Neural progenitor cell (in vitro differentiated cells): ENCODE data around the gene RNASE7. TPM values are rescaled to one million over a fixed set of nuclear protein-coding genes. Genes with fewer than 3 reads are reported as not detected.

Experiments
- DNase-seq: peaks from one replicate; pipeline ENCODE4 v3.0.0-alpha.2; 2016; ENCODE audit warnings: low spot score
- H2AFZ ChIP-seq: fragments of 200-600 bp; sonication (generic); replicated peaks from 2 replicates; pipeline ENCODE4 v1.6.1; 2016; ENCODE audit warnings: antibody characterized with exemption
- H3F3A ChIP-seq: fragments of 200-600 bp; sonication (generic); 2 replicates; pipeline ENCODE4 v1.6.1; 2016; ENCODE audit warnings: antibody characterized with exemption, low read depth
- H3K27ac ChIP-seq: fragments of 200-600 bp; sonication (generic); 2 replicates; pipeline ENCODE4 v1.5.1; 2016; ENCODE audit warnings: mild to moderate bottlenecking
- H3K27me3 ChIP-seq: fragments of 200-600 bp; sonication (generic); 2 replicates; pipeline ENCODE4 v1.6.1; 2016; ENCODE audit warnings: mild to moderate bottlenecking, moderate library complexity
- H3K36me3 ChIP-seq: fragments of 200-600 bp; sonication (generic); 2 replicates; pipeline ENCODE4 v1.5.1; 2016
- H3K4me1 ChIP-seq: fragments of 200-600 bp; sonication (generic); 2 replicates; pipeline ENCODE4 v1.6.1; 2016; ENCODE audit warnings: mixed run types
- H3K4me2 ChIP-seq: fragments of 200-600 bp; sonication (generic); 2 replicates; pipeline ENCODE4 v1.6.1; 2016
- H3K4me3 ChIP-seq: fragments of 200-600 bp; sonication (generic); 2 replicates; pipeline ENCODE4 v1.5.1; 2016
- H3K79me2 ChIP-seq: fragments of 200-600 bp; sonication (generic); 2 replicates; pipeline ENCODE4 v1.6.1; 2016; ENCODE audit warnings: low read depth
- H3K9ac ChIP-seq: fragments of 200-600 bp; sonication (generic); 2 replicates; pipeline ENCODE4 v1.6.1; 2016
- H3K9me3 ChIP-seq: fragments of 200-600 bp; sonication (generic); 2 replicates; pipeline ENCODE4 v1.5.1; 2016; ENCODE audit warnings: low read depth
- H4K20me1 ChIP-seq: fragments of 200-600 bp; sonication (generic); 2 replicates; pipeline ENCODE4 v1.6.1; 2016; ENCODE audit warnings: low read depth
- H3K27ac Mint-ChIP-seq: 3 replicates; pipeline ENCODE4 v1.8.0; 2021; ENCODE audit warnings: mixed read lengths
- H3K27me3 Mint-ChIP-seq: 2 replicates; pipeline ENCODE4 v1.8.0; 2022; ENCODE audit warnings: low read depth, mild to moderate bottlenecking, inconsistent platforms, moderate library complexity, mixed read lengths; ENCODE audit not compliant: insufficient read depth
- H3K36me3 Mint-ChIP-seq: 3 replicates; pipeline ENCODE4 v1.8.0; 2021; ENCODE audit warnings: mixed read lengths
- H3K4me1 Mint-ChIP-seq: 3 replicates; pipeline ENCODE4 v1.8.0; 2021; ENCODE audit warnings: mixed read lengths
- H3K4me3 Mint-ChIP-seq: 3 replicates; pipeline ENCODE4 v1.8.0; 2021; ENCODE audit warnings: mild to moderate bottlenecking, moderate library complexity, mixed read lengths
- H3K9me3 Mint-ChIP-seq: 3 replicates; pipeline ENCODE4 v1.8.0; 2020; ENCODE audit warnings: mixed read lengths
- EZH2 ChIP-seq: fragments of 200-600 bp; sonication (generic); IDR thresholded peaks from 2 replicates; pipeline ENCODE4 v1.6.1; 2017; ENCODE audit warnings: antibody characterized with exemption, mild to moderate bottlenecking, moderate library complexity
- EZH2phosphoT487 ChIP-seq: fragments of 200-600 bp; sonication (generic); IDR thresholded peaks from 2 replicates; pipeline ENCODE4 v1.6.1; 2017; ENCODE audit warnings: antibody characterized with exemption
- total RNA-seq: library from RNA; depleted of rRNA; stranded (reverse); fragments of >200 nt; gene quantifications from 2 replicates; pipeline ENCODE4 v1.2.3, GENCODE V29; 2015; ENCODE audit warnings: low replicate concordance
- TF ChIP-seq, protein P1 (sequence below): fragments of 200-600 bp; sonication (generic); IDR thresholded peaks from 2 replicates; pipeline ENCODE4 v1.5.1; 2017; ENCODE audit warnings: antibody characterized with exemption, mild to moderate bottlenecking

The RNASE7 gene, protein sequence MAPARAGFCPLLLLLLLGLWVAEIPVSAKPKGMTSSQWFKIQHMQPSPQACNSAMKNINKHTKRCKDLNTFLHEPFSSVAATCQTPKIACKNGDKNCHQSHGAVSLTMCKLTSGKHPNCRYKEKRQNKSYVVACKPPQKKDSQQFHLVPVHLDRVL
- not detected in 2 replicates for total RNA-seq

DNA sequence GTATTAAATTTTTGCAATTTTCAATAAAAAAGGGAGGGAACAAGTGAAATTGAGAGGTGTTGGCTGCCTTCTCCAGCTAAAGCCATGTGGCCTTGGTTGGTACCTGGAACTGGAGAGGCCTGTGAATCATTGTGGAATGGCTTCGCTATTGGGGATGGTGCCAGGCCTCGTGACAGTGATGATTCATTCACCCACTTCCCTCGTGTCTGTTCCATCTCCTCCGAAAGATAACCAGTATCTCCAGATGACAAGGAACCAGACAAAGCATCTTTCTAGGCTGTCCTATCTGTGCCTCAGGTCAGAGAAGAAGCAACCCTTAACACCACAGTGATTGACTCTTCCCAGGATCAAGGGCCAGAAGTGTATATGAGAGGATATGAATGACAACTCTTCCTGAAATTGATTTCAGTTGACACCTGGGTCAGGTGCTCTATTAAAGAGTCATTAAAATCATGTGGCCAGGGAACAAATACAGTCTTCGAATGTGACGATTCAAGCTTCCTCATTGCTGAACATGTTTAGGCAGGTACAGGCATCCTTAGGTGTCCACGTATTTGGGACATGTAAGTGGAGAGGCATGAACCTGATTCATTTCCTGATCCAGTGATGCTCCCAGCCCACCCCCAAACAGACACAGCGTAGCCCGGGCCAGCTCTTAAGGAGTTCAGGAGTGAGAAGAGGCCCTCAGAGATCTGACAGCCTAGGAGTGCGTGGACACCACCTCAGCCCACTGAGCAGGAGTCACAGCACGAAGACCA is at the start of gene RNASE7:
TSS of gene RNASE7 (plus strand) at position 687 of the 758 bp plus-strand sequence. CDS start 631 bp downstream, outside the sequence.
- Mint-ChIP-seq H3K27ac (no peak within 1 kb of the TSS), H3K9me3 (no peaks in the 10 kb centered on the region), H3K36me3 (no peaks in the 10 kb centered on the region), H3K27me3 (peaks cover 10% of the 10 kb centered on the region), H3K4me3 (no peak within 1 kb of the TSS), H3K4me1 (peaks cover 14% of the 10 kb centered on the region)
- Histone ChIP-seq H3K79me2 (no peaks in the 10 kb centered on the region), H3F3A (no peaks in the 10 kb centered on the region), H4K20me1 (no peaks in the 10 kb centered on the region), H3K9ac (no peak within 1 kb of the TSS), H3K27ac (no peak within 1 kb of the TSS), H3K9me3 (no peaks in the 10 kb centered on the region), H3K4me3 (no peak within 1 kb of the TSS), H3K4me1 (peaks cover 11% of the 10 kb centered on the region), H3K27me3 (peaks cover 10% of the 10 kb centered on the region), H3K4me2 (no peak within 1 kb of the TSS), H3K36me3 (no peaks in the 10 kb centered on the region), H2AFZ (no peak within 1 kb of the TSS)
- TF ChIP-seq, protein P1, sequence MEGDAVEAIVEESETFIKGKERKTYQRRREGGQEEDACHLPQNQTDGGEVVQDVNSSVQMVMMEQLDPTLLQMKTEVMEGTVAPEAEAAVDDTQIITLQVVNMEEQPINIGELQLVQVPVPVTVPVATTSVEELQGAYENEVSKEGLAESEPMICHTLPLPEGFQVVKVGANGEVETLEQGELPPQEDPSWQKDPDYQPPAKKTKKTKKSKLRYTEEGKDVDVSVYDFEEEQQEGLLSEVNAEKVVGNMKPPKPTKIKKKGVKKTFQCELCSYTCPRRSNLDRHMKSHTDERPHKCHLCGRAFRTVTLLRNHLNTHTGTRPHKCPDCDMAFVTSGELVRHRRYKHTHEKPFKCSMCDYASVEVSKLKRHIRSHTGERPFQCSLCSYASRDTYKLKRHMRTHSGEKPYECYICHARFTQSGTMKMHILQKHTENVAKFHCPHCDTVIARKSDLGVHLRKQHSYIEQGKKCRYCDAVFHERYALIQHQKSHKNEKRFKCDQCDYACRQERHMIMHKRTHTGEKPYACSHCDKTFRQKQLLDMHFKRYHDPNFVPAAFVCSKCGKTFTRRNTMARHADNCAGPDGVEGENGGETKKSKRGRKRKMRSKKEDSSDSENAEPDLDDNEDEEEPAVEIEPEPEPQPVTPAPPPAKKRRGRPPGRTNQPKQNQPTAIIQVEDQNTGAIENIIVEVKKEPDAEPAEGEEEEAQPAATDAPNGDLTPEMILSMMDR: no peak
- TF ChIP-seq EZH2: no peak
- TF ChIP-seq EZH2phosphoT487: no peak
- no peak for DNase-seq

DNA sequence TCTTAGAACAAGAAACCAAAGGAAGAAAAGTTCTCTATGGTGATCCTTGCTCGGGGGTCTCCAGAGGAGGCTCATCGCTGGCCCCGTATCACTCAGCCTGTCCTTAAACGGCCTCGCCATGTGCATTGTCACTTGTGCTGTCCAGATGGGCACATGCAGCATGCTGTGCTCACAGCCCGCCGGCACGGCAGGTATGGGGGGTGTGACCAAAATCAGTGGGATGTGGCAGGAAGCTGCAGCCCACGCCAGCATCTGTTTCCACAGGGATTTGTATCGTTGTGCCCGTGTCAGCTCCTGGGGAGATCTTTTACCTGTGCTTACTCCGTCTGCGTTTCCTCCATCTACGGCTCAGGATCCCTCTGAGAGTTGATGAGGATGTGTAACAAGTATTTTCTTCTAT is 45.6 kb upstream of the RNASE7 start:
- Mint-ChIP-seq H3K27me3 (no peaks in the 10 kb centered on the region), H3K4me1 (peaks cover 20% of the 10 kb centered on the region), H3K4me3 (no peak overlapping the region), H3K36me3 (peaks cover 28% of the 10 kb centered on the region), H3K27ac (no peak overlapping the region), H3K9me3 (no peaks in the 10 kb centered on the region)
- no peaks in the 10 kb centered on the region for H3K9me3 ChIP-seq
- peaks cover 13% of the 10 kb centered on the region for H3K79me2 ChIP-seq
- no peak overlapping the region for H3K4me3 ChIP-seq
- H3K27ac ChIP-seq: no peak overlapping the region
- no peak overlapping the region for H2AFZ ChIP-seq
- no peaks in the 10 kb centered on the region for H3K27me3 ChIP-seq
- no peak overlapping the region for H3K4me2 ChIP-seq
- TF ChIP-seq, protein P1: no peak
- no peak for TF ChIP-seq EZH2
- TF ChIP-seq EZH2phosphoT487: no peak
- no peaks in the 10 kb centered on the region for H4K20me1 ChIP-seq
- no peak overlapping the region for H3K9ac ChIP-seq
- DNase-seq: no peak
- peaks cover 3% of the 10 kb centered on the region for H3K36me3 ChIP-seq
- H3K4me1 ChIP-seq: peaks cover 3% of the 10 kb centered on the region
- peaks cover 11% of the 10 kb centered on the region for H3F3A ChIP-seq

DNA sequence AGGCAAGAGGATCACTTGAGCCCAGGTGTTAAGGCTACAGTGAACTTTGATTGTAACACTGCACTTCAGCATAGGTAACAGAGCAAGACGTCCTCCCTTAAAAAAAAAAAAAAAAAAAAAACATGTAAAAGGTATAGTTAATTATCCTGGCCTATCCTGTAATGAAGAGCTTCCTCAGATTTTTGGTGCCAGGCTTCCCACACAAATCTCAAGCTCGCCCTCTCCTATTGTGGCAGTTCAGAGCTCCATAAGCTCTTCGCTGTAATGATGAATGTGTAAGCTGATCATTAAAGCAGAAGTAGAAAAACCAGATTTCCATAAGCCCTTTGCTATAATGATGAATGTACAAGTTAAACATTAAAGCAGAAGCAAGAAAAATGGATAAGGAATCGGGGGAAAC is 45.0 kb upstream of the RNASE7 start:
- Histone ChIP-seq H3K36me3 (peaks cover 3% of the 10 kb centered on the region), H3K4me3 (no peak overlapping the region)
- no peaks in the 10 kb centered on the region for H3K27me3 Mint-ChIP-seq

More for the DNA sequence above, 45.0 kb upstream of the RNASE7 start:
- TF ChIP-seq EZH2 (no peak), EZH2phosphoT487 (no peak)
- TF ChIP-seq, protein P1: no peak
- peaks cover 7% of the 10 kb centered on the region for H3K79me2 ChIP-seq
- H4K20me1 ChIP-seq: no peaks in the 10 kb centered on the region
- H3K27me3 ChIP-seq: no peaks in the 10 kb centered on the region
- no peaks in the 10 kb centered on the region for H3K9me3 Mint-ChIP-seq
- H3K4me1 ChIP-seq: peaks cover 2% of the 10 kb centered on the region
- H3K4me3 Mint-ChIP-seq: no peak overlapping the region
- peaks cover 11% of the 10 kb centered on the region for H3F3A ChIP-seq
- peaks cover 17% of the 10 kb centered on the region for H3K4me1 Mint-ChIP-seq
- no peak overlapping the region for H3K9ac ChIP-seq
- no peak overlapping the region for H3K27ac ChIP-seq
- DNase-seq: no peak
- H3K36me3 Mint-ChIP-seq: peaks cover 24% of the 10 kb centered on the region
- no peak overlapping the region for H2AFZ ChIP-seq
- H3K9me3 ChIP-seq: no peaks in the 10 kb centered on the region
- no peak overlapping the region for H3K4me2 ChIP-seq
- no peak overlapping the region for H3K27ac Mint-ChIP-seq
